ENCODE measurements around the gene IGSF8. TPM values are rescaled to one million over a fixed set of nuclear protein-coding genes. Genes with fewer than 3 reads are reported as not detected.
"Not testable (repeated sequence)": the region's sequence is repeated elsewhere in the genome, so short reads cannot be mapped to it uniquely, and the experiment has no call there.

Gene IGSF8
- polyA plus RNA-seq, 1 of the 3 experiments (the other 2 are of a cell fraction): 67.9 TPM

- ChIA-PET POLR2A (interaction anchor here (1.0 kb wide), 1 partner anchor 17 kb away, joined by 3 read pairs; the partner anchor contains the start of gene KCNJ10), CTCF (interaction anchor here (1.2 to 9.8 kb wide), 4 partner anchors 9 to 32 kb away, joined by 3 to 76 read pairs (median 6); partner anchors contain the start of gene KCNJ9)
- no peak overlapping the region for H3K4me3 ChIP-seq (ENCODE audit: low read depth in 2 of 2, low read length in 1 of 2)
- no peaks in the 10 kb centered on the region for H4K20me1 ChIP-seq (ENCODE audit: insufficient read depth)
- H3K4me2 ChIP-seq: no peak overlapping the region
- peaks cover 70% of the 10 kb centered on the region for H3K27me3 ChIP-seq (ENCODE audit: insufficient read depth)
- H2AFZ ChIP-seq (ENCODE audit: low read depth): no peak overlapping the region
- no peak for DNase-seq
- H3F3A ChIP-seq (replicated peaks; ENCODE audit: insufficient read depth): no peaks in the 10 kb centered on the region
- no peaks in the 10 kb centered on the region for H3K9me2 ChIP-seq
- TF ChIP-seq GABPA (IDR thresholded peaks at IDR 0.05; ENCODE audit: low read depth) (no peak), POLR2AphosphoS5 (IDR thresholded peaks at IDR 0.05; ENCODE audit: low read depth, low read length) (no peak)
- no peaks in the 10 kb centered on the region for H3K4me1 ChIP-seq (ENCODE audit: control insufficient read depth in 1 of 2, insufficient read depth in 2 of 2, low read depth in 1 of 2, low read length in 1 of 2)
- H3K36me3 ChIP-seq (replicated peaks in 1 of 2; ENCODE audit: control insufficient read depth in 1 of 2, insufficient read depth in 2 of 2, low read length in 1 of 2): no peaks in the 10 kb centered on the region
- H3K27ac ChIP-seq (ENCODE audit: low read depth in 2 of 2, low read length in 1 of 2): no peak overlapping the region
- no peak overlapping the region for H3K9ac ChIP-seq
- WGBS (ENCODE audit: low lambda C conversion rate): 24% methylated on average over 6 of the region's 6 CpGs
- no peaks in the 10 kb centered on the region for H3K79me2 ChIP-seq (ENCODE audit: insufficient read depth)
- no peaks in the 10 kb centered on the region for H3K9me3 ChIP-seq
Measured at GRCh38 chr1:160052936-160053335, 45.5 kb downstream of the IGSF8 start.

GRCh38 chr1:160050619-160051018, 47.8 kb downstream of the IGSF8 start:
- no peak for DNase-seq
- Histone ChIP-seq H3K27me3 (ENCODE audit: insufficient read depth) (peaks cover 65% of the 10 kb centered on the region), H3K4me1 (ENCODE audit: control insufficient read depth in 1 of 2, insufficient read depth in 2 of 2, low read depth in 1 of 2, low read length in 1 of 2) (peaks cover 0 to 11% of the 10 kb centered on the region in 2 experiments; a peak in 2 of 4 replicates), H3K9me3 (no peaks in the 10 kb centered on the region), H3K36me3 (replicated peaks in 1 of 2; ENCODE audit: control insufficient read depth in 1 of 2, insufficient read depth in 2 of 2, low read length in 1 of 2) (no peaks in the 10 kb centered on the region), H4K20me1 (ENCODE audit: insufficient read depth) (no peaks in the 10 kb centered on the region), H3F3A (replicated peaks; ENCODE audit: insufficient read depth) (no peaks in the 10 kb centered on the region), H3K27ac (ENCODE audit: low read depth in 2 of 2, low read length in 1 of 2) (no peak overlapping the region), H3K4me2 (no peak overlapping the region), H3K9ac (no peak overlapping the region), H3K9me2 (no peaks in the 10 kb centered on the region), H2AFZ (ENCODE audit: low read depth) (no peak overlapping the region), H3K4me3 (ENCODE audit: low read depth in 2 of 2, low read length in 1 of 2) (no peak overlapping the region), H3K79me2 (ENCODE audit: insufficient read depth) (no peaks in the 10 kb centered on the region)
- POLR2A ChIA-PET: no interaction called here
- 50% methylated on average over 1 of the region's 1 CpG for WGBS (ENCODE audit: low lambda C conversion rate)
- CTCF ChIA-PET: interaction anchor here (2.4 to 9.8 kb wide), 2 partner anchors 28 to 34 kb away, joined by 10 to 76 read pairs; partner anchors contain the start of gene KCNJ9
- TF ChIP-seq TCF12 (IDR thresholded peaks at IDR 0.05): no peak

GRCh38 chr1:160050182-160050581, 48.2 kb downstream of the IGSF8 start:
- H3F3A ChIP-seq (replicated peaks; ENCODE audit: insufficient read depth); H3K36me3 ChIP-seq (replicated peaks in 1 of 2; ENCODE audit: control insufficient read depth in 1 of 2, insufficient read depth in 2 of 2, low read length in 1 of 2); H2AFZ ChIP-seq (ENCODE audit: low read depth); H3K9me2 ChIP-seq; DNase-seq; H4K20me1 ChIP-seq (ENCODE audit: insufficient read depth); H3K79me2 ChIP-seq (ENCODE audit: insufficient read depth); POLR2A ChIA-PET; H3K27ac ChIP-seq (ENCODE audit: low read depth in 2 of 2, low read length in 1 of 2); H3K9ac ChIP-seq; H3K4me2 ChIP-seq; H3K9me3 ChIP-seq; H3K4me3 ChIP-seq (ENCODE audit: low read depth in 2 of 2, low read length in 1 of 2): not testable (repeated sequence)
- CTCF ChIA-PET: interaction anchor here (2.4 to 9.8 kb wide), 2 partner anchors 28 to 34 kb away, joined by 10 to 76 read pairs; partner anchors contain the start of gene KCNJ9
- WGBS (ENCODE audit: low lambda C conversion rate): 6% methylated on average over 2 of the region's 2 CpGs
- Histone ChIP-seq H3K4me1 (ENCODE audit: control insufficient read depth in 1 of 2, insufficient read depth in 2 of 2, low read depth in 1 of 2, low read length in 1 of 2) (peaks cover 0 to 11% of the 10 kb centered on the region in 2 experiments; a peak in 2 of 4 replicates), H3K27me3 (ENCODE audit: insufficient read depth) (peaks cover 60% of the 10 kb centered on the region; the same call in 1 of the 2 replicates)

- H3K27ac ChIP-seq (ENCODE audit: low read depth in 2 of 2, low read length in 1 of 2): no peak overlapping the region
- no peaks in the 10 kb centered on the region for H3K9me3 ChIP-seq
- H3K36me3 ChIP-seq (replicated peaks in 1 of 2; ENCODE audit: control insufficient read depth in 1 of 2, insufficient read depth in 2 of 2, low read length in 1 of 2): no peaks in the 10 kb centered on the region
- peaks cover 50% of the 10 kb centered on the region; the same call in 1 of the 2 replicates for H3K27me3 ChIP-seq (ENCODE audit: insufficient read depth)
- POLR2A ChIA-PET: no interaction called here
- CTCF ChIA-PET: interaction anchor here (1.3 to 7.8 kb wide), 3 partner anchors 18 to 38 kb away, joined by 4 to 163 read pairs (median 123); partner anchors contain the start of genes KCNJ10, KCNJ9 and PIGM
- 55% methylated on average over 3 of the region's 3 CpGs for WGBS (ENCODE audit: low lambda C conversion rate)
- H4K20me1 ChIP-seq (ENCODE audit: insufficient read depth): no peaks in the 10 kb centered on the region
- H3K4me1 ChIP-seq (ENCODE audit: control insufficient read depth in 1 of 2, insufficient read depth in 2 of 2, low read depth in 1 of 2, low read length in 1 of 2): peaks cover 0 to 11% of the 10 kb centered on the region in 2 experiments; a peak in 2 of 4 replicates
- no peak overlapping the region for H3K4me2 ChIP-seq
- H3K9ac ChIP-seq: no peak overlapping the region
- no peaks in the 10 kb centered on the region for H3K9me2 ChIP-seq
- H3K79me2 ChIP-seq (ENCODE audit: insufficient read depth): no peaks in the 10 kb centered on the region
- no peak for DNase-seq
- H3F3A ChIP-seq (replicated peaks; ENCODE audit: insufficient read depth): no peaks in the 10 kb centered on the region
- H2AFZ ChIP-seq (ENCODE audit: low read depth): no peak overlapping the region
- H3K4me3 ChIP-seq (ENCODE audit: low read depth in 2 of 2, low read length in 1 of 2): no peak overlapping the region
- TF ChIP-seq TCF12 (IDR thresholded peaks at IDR 0.05) (no peak), REST (IDR thresholded peaks at IDR 0.05; ENCODE audit: low read depth, low read length) (no peak), EP300 (IDR thresholded peaks at IDR 0.05; ENCODE audit: borderline replicate concordance in 1 of 2, low read depth in 1 of 2, low read length in 1 of 2) (no peak), MAX (IDR thresholded peaks at IDR 0.05; ENCODE audit: low read depth) (no peak), SMC3 (IDR thresholded peaks at IDR 0.05; ENCODE audit: low read depth, low read length) (no peak), FOXM1 (IDR thresholded peaks at IDR 0.05; ENCODE audit: low read depth) (no peak), NFIC (IDR thresholded peaks at IDR 0.05; ENCODE audit: borderline replicate concordance) (no peak), JUND (IDR thresholded peaks at IDR 0.05) (no peak), PBX3 (IDR thresholded peaks at IDR 0.05) (no peak), MEF2A (IDR thresholded peaks at IDR 0.05; ENCODE audit: borderline replicate concordance, low read depth) (no peak)
Measured at GRCh38 chr1:160049101-160049500, 49.3 kb downstream of the IGSF8 start.

Measured in SK-N-SH (cell line).